Activated CD8-positive, alpha-beta T cell treated with anti-CD3 and anti-CD28 coated beads for 36 hours (primary cell): ENCODE measurements around the gene SEPTIN5. TPM values are rescaled to one million over a fixed set of nuclear protein-coding genes. Genes with fewer than 3 reads are reported as not detected.

Experiments
- ATAC-seq: fragments of 200-7000 bp; cut with Tn5 transposase; one replicate; pipeline ENCODE4 v1.10.0; 2021; ENCODE audit warnings: mild to moderate bottlenecking, moderate library complexity
- CTCF ChIA-PET: fragments of 350-600 bp; sonication (Branson Sonifier 250); formaldehyde crosslinking; loops from one replicate; lab custom pipeline; 2021; ENCODE audit warnings: antibody characterized with exemption; lab: Charles Lee
- POLR2A ChIA-PET: fragments of 350-600 bp; sonication (Branson Sonifier 250); formaldehyde crosslinking; loops from one replicate; lab custom pipeline; 2021; ENCODE audit warnings: antibody characterized with exemption; lab: Charles Lee
- DNase-seq: peaks from one replicate; pipeline ENCODE4 v3.0.0-alpha.2; 2020
- H3K27ac Mint-ChIP-seq: one replicate; pipeline ENCODE4 v1.8.0; 2021; ENCODE audit warnings: mild to moderate bottlenecking, mixed read lengths
- H3K27me3 Mint-ChIP-seq: one replicate; pipeline ENCODE4 v1.8.0; 2021; ENCODE audit warnings: mixed read lengths
- H3K36me3 Mint-ChIP-seq: one replicate; pipeline ENCODE4 v1.8.0; 2021; ENCODE audit warnings: low read depth, mixed read lengths
- H3K4me1 Mint-ChIP-seq: one replicate; pipeline ENCODE4 v1.8.0; 2021; ENCODE audit warnings: low read depth, mixed read lengths
- H3K4me3 Mint-ChIP-seq: one replicate; pipeline ENCODE4 v1.8.0; 2021; ENCODE audit warnings: mild to moderate bottlenecking, moderate library complexity, mixed read lengths
- H3K9me3 Mint-ChIP-seq: one replicate; pipeline ENCODE4 v1.8.0; 2021; ENCODE audit warnings: mixed read lengths
- intact Hi-C: fragments of 100-400 bp; cut with micrococcal nuclease; formaldehyde crosslinking; loops from one replicate; pipeline ENCODE4 v1.10.0; 2022
- total RNA-seq, 2 experiments: library from RNA; stranded (reverse); gene quantifications; one replicate each; pipeline ENCODE4 v1.2.3, GENCODE V29; 2021
- TF ChIP-seq, protein P1 (sequence below): fragments of 200-600 bp; IDR thresholded peaks from one replicate; pipeline ENCODE4 v1.8.0; 2022; ENCODE audit warnings: antibody characterized with exemption, mild to moderate bottlenecking

SEPTIN5 gene
- total RNA-seq, 2 experiments from 2014 or later = 1.3 to 1.5 TPM

DNA sequence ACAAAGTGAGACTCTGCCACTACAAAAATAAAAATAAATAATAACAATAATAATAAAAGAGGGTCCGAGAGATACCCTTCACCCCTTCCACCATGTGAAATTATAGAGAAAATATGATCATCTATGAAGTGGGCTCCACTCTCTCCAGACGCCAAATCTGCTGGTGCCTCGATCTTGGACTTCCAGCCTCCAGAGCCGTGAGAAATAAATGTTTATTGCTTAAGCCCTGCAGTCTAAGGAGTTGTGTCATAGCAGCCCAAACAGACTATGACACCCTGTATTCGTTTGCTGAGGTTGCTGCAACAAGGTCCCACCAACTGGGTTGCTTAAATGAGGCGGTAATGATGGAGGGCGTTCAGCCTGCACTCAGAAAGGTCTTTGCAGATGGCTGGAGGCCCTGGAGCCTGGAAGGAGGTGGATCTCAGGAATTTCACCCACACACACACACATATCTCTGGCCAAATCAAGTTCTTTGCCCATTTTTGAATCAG lies 7.6 kb upstream of the SEPTIN5 start:
- DNase-seq = no peak
- no peaks in the 10 kb centered on the region for H3K4me1 Mint-ChIP-seq
- TF ChIP-seq, protein P1, sequence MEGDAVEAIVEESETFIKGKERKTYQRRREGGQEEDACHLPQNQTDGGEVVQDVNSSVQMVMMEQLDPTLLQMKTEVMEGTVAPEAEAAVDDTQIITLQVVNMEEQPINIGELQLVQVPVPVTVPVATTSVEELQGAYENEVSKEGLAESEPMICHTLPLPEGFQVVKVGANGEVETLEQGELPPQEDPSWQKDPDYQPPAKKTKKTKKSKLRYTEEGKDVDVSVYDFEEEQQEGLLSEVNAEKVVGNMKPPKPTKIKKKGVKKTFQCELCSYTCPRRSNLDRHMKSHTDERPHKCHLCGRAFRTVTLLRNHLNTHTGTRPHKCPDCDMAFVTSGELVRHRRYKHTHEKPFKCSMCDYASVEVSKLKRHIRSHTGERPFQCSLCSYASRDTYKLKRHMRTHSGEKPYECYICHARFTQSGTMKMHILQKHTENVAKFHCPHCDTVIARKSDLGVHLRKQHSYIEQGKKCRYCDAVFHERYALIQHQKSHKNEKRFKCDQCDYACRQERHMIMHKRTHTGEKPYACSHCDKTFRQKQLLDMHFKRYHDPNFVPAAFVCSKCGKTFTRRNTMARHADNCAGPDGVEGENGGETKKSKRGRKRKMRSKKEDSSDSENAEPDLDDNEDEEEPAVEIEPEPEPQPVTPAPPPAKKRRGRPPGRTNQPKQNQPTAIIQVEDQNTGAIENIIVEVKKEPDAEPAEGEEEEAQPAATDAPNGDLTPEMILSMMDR = no peak
- H3K4me3 Mint-ChIP-seq = no peak overlapping the region
- H3K27me3 Mint-ChIP-seq = no peaks in the 10 kb centered on the region
- H3K9me3 Mint-ChIP-seq = no peaks in the 10 kb centered on the region
- intact Hi-C loops = no loop called here
- ChIA-PET POLR2A (no interaction called here), CTCF (no interaction called here)
- no peak for ATAC-seq
- H3K27ac Mint-ChIP-seq = no peak overlapping the region
- no peaks in the 10 kb centered on the region for H3K36me3 Mint-ChIP-seq

DNA sequence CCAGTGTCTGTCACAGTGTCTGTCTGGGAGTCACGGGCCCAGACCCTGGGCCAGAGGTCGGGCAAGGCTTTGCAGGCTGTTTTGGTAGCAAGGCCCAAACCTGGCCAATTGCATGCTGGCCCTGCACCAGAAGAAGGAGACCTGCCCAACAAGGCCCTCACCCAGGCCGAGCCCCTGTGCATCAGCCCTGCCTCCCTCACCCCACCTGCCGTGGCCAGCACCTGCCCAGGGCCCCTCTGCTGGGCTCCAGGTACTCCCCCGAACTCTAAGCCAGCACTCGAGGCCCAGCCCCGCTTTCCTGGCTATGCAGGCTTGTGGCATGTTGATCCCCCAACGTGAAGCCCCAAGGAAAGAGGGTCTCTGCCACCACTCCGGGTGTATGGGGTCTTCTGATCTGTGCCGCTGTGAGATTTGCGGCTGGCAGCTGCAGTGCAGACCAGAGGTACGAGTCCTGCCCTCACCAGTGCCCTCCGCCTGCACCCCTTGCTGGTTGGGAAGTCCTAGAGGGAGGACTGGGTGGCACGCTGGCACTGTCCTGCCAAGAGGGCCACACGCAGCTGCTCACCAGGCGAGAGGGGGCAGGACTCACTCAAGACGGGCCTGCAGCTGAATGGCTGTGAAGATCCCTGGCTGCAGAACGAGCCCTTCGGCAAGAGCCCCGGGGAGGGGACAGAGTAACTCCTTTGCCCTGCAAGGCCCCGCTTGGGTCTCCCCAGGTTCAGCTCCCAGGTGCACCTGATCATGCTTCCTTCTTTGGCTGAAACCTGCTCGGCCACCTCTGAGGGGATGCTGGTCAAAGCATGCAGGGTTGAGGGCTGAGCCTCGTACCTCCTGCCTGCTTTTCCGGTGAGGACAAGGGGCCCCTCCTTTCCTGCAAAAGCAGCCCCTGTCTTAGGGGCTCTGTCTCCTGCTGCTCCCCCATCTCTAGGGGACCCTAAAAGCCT lies 6.7 kb upstream of the SEPTIN5 start:
- Mint-ChIP-seq H3K27ac (no peak overlapping the region), H3K4me3 (no peak overlapping the region), H3K36me3 (no peaks in the 10 kb centered on the region), H3K4me1 (no peaks in the 10 kb centered on the region), H3K27me3 (no peaks in the 10 kb centered on the region), H3K9me3 (no peaks in the 10 kb centered on the region)
- TF ChIP-seq, protein P1 = no peak
- POLR2A ChIA-PET = no interaction called here
- ATAC-seq = no peak
- CTCF ChIA-PET = no interaction called here
- DNase-seq = no peak
- intact Hi-C loops = no loop called here

DNA sequence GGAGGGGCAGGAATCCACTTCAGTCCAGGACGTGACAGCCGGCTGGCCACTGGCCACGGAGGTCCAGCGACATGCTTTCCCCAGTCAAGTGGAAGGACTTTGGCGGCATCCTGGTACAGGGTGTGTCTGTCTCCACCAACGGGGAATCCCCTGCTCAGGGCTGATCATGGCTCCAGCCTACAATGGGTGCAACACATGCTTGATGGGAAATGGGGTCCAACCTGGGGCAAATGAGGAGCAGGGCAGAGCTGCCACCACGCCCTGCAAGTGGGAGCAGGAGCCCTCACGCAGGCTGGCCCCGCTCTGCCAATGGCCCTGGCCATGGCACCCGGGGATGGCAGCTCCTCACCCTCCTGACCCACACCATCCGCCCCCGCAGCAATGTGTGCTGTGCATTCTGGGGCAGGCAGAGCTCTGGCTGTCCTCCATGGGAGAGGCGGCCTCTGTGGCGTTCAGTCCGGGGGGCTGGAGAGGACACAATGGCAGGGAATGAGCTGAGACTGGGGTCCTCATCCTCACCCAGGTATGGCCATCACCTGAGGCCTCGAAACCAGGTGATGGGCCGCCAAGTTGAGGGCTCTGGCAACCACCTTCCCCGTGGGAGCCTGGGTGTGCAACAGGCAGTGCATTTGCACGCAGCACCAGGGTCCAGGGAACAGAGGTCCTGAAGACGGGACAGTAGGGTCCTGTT lies 5.8 kb upstream of the SEPTIN5 start:
- intact Hi-C loops = no loop called here
- peaks cover 4% of the 10 kb centered on the region for H3K27me3 Mint-ChIP-seq
- ATAC-seq (no peak), DNase-seq (no peak)
- TF ChIP-seq, protein P1 = no peak
- no peaks in the 10 kb centered on the region for H3K9me3 Mint-ChIP-seq
- no peak overlapping the region for H3K27ac Mint-ChIP-seq
- CTCF ChIA-PET = interaction anchor here (1.5 kb wide), 1 partner anchor 12 kb away, joined by 3 read pairs; no protein-coding TSS in a partner anchor
- H3K36me3 Mint-ChIP-seq = no peaks in the 10 kb centered on the region
- H3K4me1 Mint-ChIP-seq = no peaks in the 10 kb centered on the region
- no peak overlapping the region for H3K4me3 Mint-ChIP-seq
- POLR2A ChIA-PET = no interaction called here

DNA sequence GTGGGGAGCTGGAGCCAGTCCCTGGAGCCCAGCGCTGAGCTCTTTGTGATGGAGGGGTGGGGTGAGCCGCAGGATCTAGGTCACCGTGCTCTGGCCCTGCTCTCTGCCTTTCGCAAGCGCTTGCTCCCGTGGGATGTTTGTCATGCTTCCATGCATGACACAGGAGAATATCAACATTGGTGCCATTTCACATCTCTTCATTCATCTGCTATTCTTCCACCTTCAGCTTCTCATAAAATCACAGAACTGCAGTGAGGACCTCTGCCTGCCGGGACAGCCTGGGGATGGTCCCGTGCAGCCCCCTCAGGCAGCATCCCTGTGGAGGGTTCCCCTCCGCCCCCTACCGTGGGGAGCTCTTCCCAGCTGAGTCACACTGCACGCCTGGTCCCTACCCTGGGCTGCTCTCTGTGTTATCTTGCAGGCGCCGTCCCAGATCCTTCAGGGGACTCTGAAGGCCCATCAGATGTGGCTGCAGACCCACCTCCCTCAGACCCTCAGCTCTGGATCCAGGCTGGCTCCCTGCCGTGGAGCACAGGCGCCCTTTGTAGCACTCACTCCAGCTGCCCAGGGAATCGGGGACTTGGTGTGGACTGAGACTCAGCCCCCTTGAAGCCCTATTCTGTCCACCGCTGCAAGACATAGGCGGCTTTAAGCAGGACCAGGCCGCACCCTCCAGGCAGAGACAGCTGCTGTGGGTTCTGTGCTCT lies 5.1 kb upstream of the SEPTIN5 start:
- DNase-seq = no peak
- H3K4me3 Mint-ChIP-seq = no peak overlapping the region
- H3K36me3 Mint-ChIP-seq = no peaks in the 10 kb centered on the region
- H3K27ac Mint-ChIP-seq = no peak overlapping the region
- ChIA-PET CTCF (interaction anchor here (1.5 kb wide), 2 partner anchors 13 to 30 kb away, joined by 3 to 4 read pairs; no protein-coding TSS in a partner anchor), POLR2A (no interaction called here)
- H3K27me3 Mint-ChIP-seq = peaks cover 7% of the 10 kb centered on the region
- TF ChIP-seq, protein P1 = no peak
- ATAC-seq = no peak
- no peaks in the 10 kb centered on the region for H3K4me1 Mint-ChIP-seq
- H3K9me3 Mint-ChIP-seq = no peaks in the 10 kb centered on the region
- intact Hi-C loops = no loop called here
